Heart left ventricle (tissue), 16 donors: Measurements from ENCODE around the gene ASB18. TPM values are rescaled to one million over a fixed set of nuclear protein-coding genes. Genes with fewer than 3 reads are reported as not detected.
A peak's percentile ranks its signal among the peaks of the same experiment; 100 is the strongest.

Source experiments
- ATAC-seq, 4 donors: fragments of 200-7000 bp; cut with Tn5 transposase; one replicate each; pipeline ENCODE4 v1.9.1; 2020 to 2022; ENCODE audit warnings: moderate library complexity in 4 of 4, mild to moderate bottlenecking in 3 of 4, moderate number of reproducible peaks in 1 of 4
- DNase-seq, 5 donors: peaks; one replicate each; pipeline ENCODE4 v3.0.0-alpha.2; 2020
- H3K27ac ChIP-seq, 12 donors: fragments of 200-600 bp; sonication (generic) in 4 of 12; one replicate each; pipeline versions ENCODE4 v1.5.0 to v1.8.0; 2016 to 2022; ENCODE audit warnings: mild to moderate bottlenecking in 2 of 12
- H3K27me3 ChIP-seq, 9 donors: fragments of 200-600 bp; sonication (generic) in 2 of 9; one replicate each; pipeline versions ENCODE4 v1.5.1 to v1.8.0; 2016 to 2022; ENCODE audit warnings: mild to moderate bottlenecking in 3 of 9
- H3K36me3 ChIP-seq, 9 donors: fragments of 200-600 bp; sonication (generic) in 2 of 9; one replicate each; pipeline versions ENCODE4 v1.5.0 to v1.8.0; 2018 to 2022; ENCODE audit warnings: mild to moderate bottlenecking in 2 of 9
- H3K4me1 ChIP-seq, 12 donors: fragments of 200-600 bp; sonication (generic) in 4 of 12; one replicate each; pipeline versions ENCODE4 v1.5.0 to v1.8.0; 2016 to 2022; ENCODE audit warnings: mild to moderate bottlenecking in 3 of 12
- H3K4me3 ChIP-seq, 12 donors: fragments of 200-600 bp; sonication (generic) in 4 of 12; one replicate each; pipeline versions ENCODE4 v1.5.0 to v1.8.0; 2017 to 2022; ENCODE audit warnings: mild to moderate bottlenecking in 9 of 12, moderate library complexity in 4 of 12
- H3K9me3 ChIP-seq, 12 donors: fragments of 200-600 bp; sonication (generic) in 4 of 12; one replicate each; pipeline versions ENCODE4 v1.5.0 to v1.8.0; 2016 to 2022; ENCODE audit warnings: mild to moderate bottlenecking in 1 of 12
- POLR2A ChIP-seq, 2 donors: fragments of 450-650 bp; IDR thresholded peaks; one replicate each; pipeline ENCODE4 v1.6.1; 2017; ENCODE audit warnings: antibody characterized with exemption in 2 of 2, mild to moderate bottlenecking in 2 of 2, moderate library complexity in 2 of 2
- WGBS, 4 donors: extraction: QIAGEN DNeasy Blood & Tissue Kit in 2 of 4; methylation state at CpG; one replicate each; pipeline versions ENCODE4 v1.1.5 to v1.1.7; 2013 to 2018; 5-methylcytosine and 5-hydroxymethylcytosine counted together
- intact Hi-C, 10 donors: fragments of 100-400 bp; cut with DNase I; formaldehyde crosslinking; loops; one replicate each; pipeline versions ENCODE4 v1.11.1 to v1.14.2; 2022
- polyA plus RNA-seq, 2 donors: library from polyadenylated mRNA; stranded (reverse); fragments of 200-250 nt; gene quantifications; one replicate each; pipeline ENCODE4 v1.2.3, GENCODE V29; 2013
- total RNA-seq, 9 donors: library from RNA; depleted of rRNA in 2 of 9; stranded (reverse); fragments of >200 nt in 2 of 9; fragmentation: NEBNext Ultra II Directional in 3 of 9; extraction: Animal tissue kit (Norgen Biotek cat#: 25700) in 3 of 9; gene quantifications; one replicate each; pipeline versions ENCODE4 v1.1.0 to v1.2.4, GENCODE V29; 2016 to 2023
- TF ChIP-seq, protein P1 (sequence below), 12 donors: fragments of 200-600 bp; sonication (generic) in 4 of 12; IDR thresholded peaks; one replicate each; pipeline versions ENCODE4 v1.5.0 to v1.8.0; 2018 to 2022; ENCODE audit warnings: antibody characterized with exemption in 12 of 12, mild to moderate bottlenecking in 5 of 12
- donor health status: ischemic (EF 13 %, LVEDD 7.1; RV severe dilation, severe dysfunction).
- donor health status: healthy with polysubstance abuse.
- donor health status: DM: no; HTN: yes; CAD: no.
- donor health status: DM: no; HTN: no; CAD: no.
- donor health status: ischemic (EF 25% LVEDD 6.9; RV normal size, moderate dysfunction).
- donor health status: ischemic (EF 25% LVEDD 5.7; RV mildly dilated, moderate dysfunction).
- donor health status: healthy.
- donor health status: DM: yes; HTN: yes; CAD: no.
- donor health status: ischemic (EF 35%, LVEDD 5.7; RV mildly dilated, moderate dysfunction).
- donor health status: nonischemic (EF 11% LVEDD 7.7; RV severe dilation, severe dysfunction).
- donor health status: DM: yes; HTN: yes; CAD: no.
- donor health status: PGD.
- donor health status: ischemic (EF 29% LVEDD 5.4; RV normal size, mild dysfunction).
- donor health status: nonischemic (EF 23%, LVEDD 6.1; RV moderate dilation, normal function).

ASB18 gene
- total and polyA plus RNA-seq, 11 donors, result 4.3 to 49.8 (median 14.1) TPM

DNA sequence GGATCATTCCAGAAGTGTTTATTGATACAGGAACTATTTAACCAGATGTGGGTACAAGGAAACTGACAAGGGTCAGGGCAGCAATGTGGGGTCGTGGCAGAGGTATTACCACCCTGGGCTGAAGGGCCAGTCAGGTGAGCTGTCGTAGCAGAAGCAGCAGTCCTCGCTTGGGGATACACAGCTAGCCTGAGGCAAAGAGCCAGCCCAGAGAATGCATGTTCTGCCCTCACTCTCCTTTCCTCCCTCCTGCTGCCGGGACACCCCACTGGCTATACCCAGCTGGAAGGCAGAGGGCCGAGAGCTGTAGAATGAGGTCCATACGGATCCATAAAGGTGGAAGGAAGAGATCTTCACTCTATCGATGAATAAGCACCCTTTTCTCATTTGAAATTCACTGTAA, 63.8 kb downstream of the ASB18 start:
- intact Hi-C loops, result no loop called here
- ATAC-seq (no peak), DNase-seq (no peak)
- H3K9me3 ChIP-seq, result peaks cover 0 to 8% (median 0%) of the 10 kb centered on the region in 12 donors
- no peaks in the 10 kb centered on the region for H3K4me1 ChIP-seq
- TF ChIP-seq, protein P1, sequence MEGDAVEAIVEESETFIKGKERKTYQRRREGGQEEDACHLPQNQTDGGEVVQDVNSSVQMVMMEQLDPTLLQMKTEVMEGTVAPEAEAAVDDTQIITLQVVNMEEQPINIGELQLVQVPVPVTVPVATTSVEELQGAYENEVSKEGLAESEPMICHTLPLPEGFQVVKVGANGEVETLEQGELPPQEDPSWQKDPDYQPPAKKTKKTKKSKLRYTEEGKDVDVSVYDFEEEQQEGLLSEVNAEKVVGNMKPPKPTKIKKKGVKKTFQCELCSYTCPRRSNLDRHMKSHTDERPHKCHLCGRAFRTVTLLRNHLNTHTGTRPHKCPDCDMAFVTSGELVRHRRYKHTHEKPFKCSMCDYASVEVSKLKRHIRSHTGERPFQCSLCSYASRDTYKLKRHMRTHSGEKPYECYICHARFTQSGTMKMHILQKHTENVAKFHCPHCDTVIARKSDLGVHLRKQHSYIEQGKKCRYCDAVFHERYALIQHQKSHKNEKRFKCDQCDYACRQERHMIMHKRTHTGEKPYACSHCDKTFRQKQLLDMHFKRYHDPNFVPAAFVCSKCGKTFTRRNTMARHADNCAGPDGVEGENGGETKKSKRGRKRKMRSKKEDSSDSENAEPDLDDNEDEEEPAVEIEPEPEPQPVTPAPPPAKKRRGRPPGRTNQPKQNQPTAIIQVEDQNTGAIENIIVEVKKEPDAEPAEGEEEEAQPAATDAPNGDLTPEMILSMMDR (IDR thresholded peaks at IDR 0.05), result no peak
- TF ChIP-seq POLR2A (IDR thresholded peaks at IDR 0.05), result no peak
- no peak overlapping the region for H3K27ac ChIP-seq
- 70 to 75% (median 73%) methylated on average over 7 of the region's 7 CpGs for WGBS, 4 donors
- H3K36me3 ChIP-seq, result peaks cover 0 to 3% (median 0%) of the 10 kb centered on the region in 9 donors
- no peaks in the 10 kb centered on the region for H3K27me3 ChIP-seq
- no peak overlapping the region for H3K4me3 ChIP-seq

DNA sequence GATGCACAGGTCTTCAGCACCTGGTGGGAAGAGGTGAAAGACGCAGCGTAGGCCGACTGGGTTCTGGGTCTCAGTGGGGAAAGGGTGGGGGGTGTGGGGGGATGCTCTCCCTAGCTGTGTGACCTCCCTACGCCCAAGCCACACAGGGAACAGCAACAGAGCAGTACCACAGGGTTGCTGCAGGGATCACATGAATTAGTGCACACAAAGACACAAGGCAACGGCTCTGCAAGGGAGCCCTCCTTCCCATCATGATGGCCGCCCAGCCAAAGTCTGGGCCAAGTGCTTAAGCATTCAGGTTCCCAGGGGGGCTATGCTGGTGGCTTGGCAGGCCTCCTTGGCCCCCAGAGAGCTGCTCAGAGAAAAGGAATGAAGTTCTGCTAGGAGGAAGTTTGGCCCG, 67.8 kb downstream of the ASB18 start:
- WGBS, 4 donors, result 62 to 79% (median 74%) methylated on average over 7 of the region's 7 CpGs
- peak in 1 of 4 donors; percentile 22 for ATAC-seq
- intact Hi-C loops, result no loop called here
- Histone ChIP-seq H3K36me3 (peaks cover 0 to 12% (median 0%) of the 10 kb centered on the region in 9 donors), H3K9me3 (peaks cover 0 to 3% (median 0%) of the 10 kb centered on the region in 12 donors), H3K4me3 (no peak overlapping the region), H3K27ac (no peak overlapping the region), H3K27me3 (no peaks in the 10 kb centered on the region), H3K4me1 (no peaks in the 10 kb centered on the region)
- TF ChIP-seq, protein P1 (IDR thresholded peaks at IDR 0.05), result no peak
- TF ChIP-seq POLR2A (IDR thresholded peaks at IDR 0.05), result no peak
- DNase-seq, result no peak

DNA sequence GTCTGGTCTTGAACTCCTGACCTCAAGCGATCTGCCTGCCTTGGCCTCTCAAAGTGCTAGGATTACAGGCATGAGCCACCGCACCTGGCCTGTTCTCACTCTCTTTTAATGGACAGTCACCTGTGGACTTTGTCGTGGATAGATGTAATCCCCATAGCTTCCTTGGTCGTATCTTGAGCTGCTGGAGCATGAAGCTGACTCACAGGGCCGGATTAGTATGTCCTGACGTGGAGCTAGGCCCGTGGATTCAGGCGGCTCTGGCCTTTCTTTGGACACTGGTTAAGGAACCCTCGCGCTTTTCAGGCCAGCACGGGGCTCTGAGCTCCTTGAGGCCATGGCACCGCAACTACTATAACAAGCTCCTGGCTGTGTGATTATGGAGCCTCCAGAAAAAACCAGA, 68.5 kb downstream of the ASB18 start:
- no peak for ATAC-seq
- no peak overlapping the region for H3K4me3 ChIP-seq
- no peak for TF ChIP-seq POLR2A (IDR thresholded peaks at IDR 0.05)
- TF ChIP-seq, protein P1 (IDR thresholded peaks at IDR 0.05), result no peak
- H3K27ac ChIP-seq, result no peak overlapping the region
- H3K36me3 ChIP-seq, result peaks cover 0 to 12% (median 0%) of the 10 kb centered on the region in 9 donors
- 84 to 97% (median 90%) methylated on average over 12 of the region's 12 CpGs for WGBS, 4 donors
- peaks cover 0 to 3% (median 0%) of the 10 kb centered on the region in 12 donors for H3K9me3 ChIP-seq
- DNase-seq, result no peak
- H3K27me3 ChIP-seq, result no peaks in the 10 kb centered on the region
- intact Hi-C loops, result no loop called here
- no peaks in the 10 kb centered on the region for H3K4me1 ChIP-seq

DNA sequence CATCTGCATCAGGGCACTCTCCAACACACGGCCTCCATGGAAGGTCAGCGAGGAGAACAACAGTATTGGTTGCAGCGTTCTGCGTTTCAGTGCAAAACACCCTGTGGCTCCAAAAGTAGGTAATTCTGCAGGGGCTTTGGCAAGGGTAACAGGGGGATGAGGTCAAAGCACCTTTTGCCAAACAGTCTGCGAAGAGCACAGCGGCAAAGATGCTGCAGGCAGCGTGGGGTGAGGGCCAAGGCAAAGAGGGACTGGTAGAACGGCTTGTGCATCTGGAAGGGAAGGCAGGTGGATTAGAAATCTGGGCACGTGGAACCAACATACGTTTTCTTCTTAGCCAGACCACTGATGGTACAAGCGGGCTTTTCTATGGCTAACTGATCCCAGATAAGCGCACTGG, 69.4 kb downstream of the ASB18 start:
- Histone ChIP-seq H3K27ac (no peak overlapping the region), H3K36me3 (peaks cover 0 to 12% (median 0%) of the 10 kb centered on the region in 9 donors), H3K4me3 (no peak overlapping the region), H3K4me1 (no peaks in the 10 kb centered on the region), H3K27me3 (no peaks in the 10 kb centered on the region), H3K9me3 (peaks cover 0 to 3% (median 0%) of the 10 kb centered on the region in 12 donors)
- DNase-seq (no peak), ATAC-seq (no peak)
- TF ChIP-seq, protein P1 (IDR thresholded peaks at IDR 0.05), result no peak
- no peak for TF ChIP-seq POLR2A (IDR thresholded peaks at IDR 0.05)
- intact Hi-C loops, result no loop called here
- WGBS, 4 donors, result 87 to 94% (median 89%) methylated on average over 12 of the region's 12 CpGs
